Skeletal muscle cell (primary cell): ENCODE data around the gene MED25.
A peak's percentile ranks its signal among the peaks of the same experiment; 100 is the strongest.

ENCODE experiments used
- DNase-seq: peaks from one replicate; pipeline ENCODE4 v3.0.0-alpha.2; 2010; ENCODE audit warnings: low read depth
- H3K4me3 ChIP-seq: 2 replicates; pipeline ENCODE4 v1.5.1; 2011; ENCODE audit warnings: low read depth, mild to moderate bottlenecking, control low read depth, low read length, moderate library complexity

Gene MED25

DNA sequence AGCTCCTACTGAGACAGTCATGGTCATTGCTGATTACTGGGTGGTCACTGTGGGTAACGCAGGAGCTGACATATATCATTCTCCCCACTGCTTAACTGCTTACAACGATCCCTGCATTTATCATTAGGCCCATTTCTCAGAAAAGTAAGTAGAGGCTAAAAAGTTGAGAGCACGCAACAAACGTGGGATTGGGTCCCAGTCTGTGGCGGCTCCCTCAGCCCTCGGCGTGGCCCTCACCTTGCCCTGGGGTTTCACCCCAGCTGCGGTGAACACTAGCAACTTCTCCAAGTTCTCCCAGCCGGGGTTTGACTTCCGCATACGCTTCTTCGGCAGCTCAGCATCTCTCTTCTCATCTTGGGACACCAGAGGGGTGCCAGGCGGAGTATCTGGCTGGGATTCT is 46.8 kb downstream of the MED25 start:
- DNase-seq: no peak
- H3K4me3 ChIP-seq: no peak overlapping the region

- peak; percentile 72 for DNase-seq
- H3K4me3 ChIP-seq: peak within 1 kb of the TSS; percentile 88
These were observed 49.1 kb downstream of the MED25 start, which contains the start of gene PNKP for GRCh38 chr19:49866933-49867782. Gene PNKP, minus strand, starts transcription at chr19:49867576. Its CDS starts 372 bp downstream, at chr19:49867204.

GRCh38 chr19:49869009-49869483 is 51.0 kb downstream of the MED25 start:
- peak overlapping the region; percentile 46 for H3K4me3 ChIP-seq
- DNase-seq: no peak

DNA sequence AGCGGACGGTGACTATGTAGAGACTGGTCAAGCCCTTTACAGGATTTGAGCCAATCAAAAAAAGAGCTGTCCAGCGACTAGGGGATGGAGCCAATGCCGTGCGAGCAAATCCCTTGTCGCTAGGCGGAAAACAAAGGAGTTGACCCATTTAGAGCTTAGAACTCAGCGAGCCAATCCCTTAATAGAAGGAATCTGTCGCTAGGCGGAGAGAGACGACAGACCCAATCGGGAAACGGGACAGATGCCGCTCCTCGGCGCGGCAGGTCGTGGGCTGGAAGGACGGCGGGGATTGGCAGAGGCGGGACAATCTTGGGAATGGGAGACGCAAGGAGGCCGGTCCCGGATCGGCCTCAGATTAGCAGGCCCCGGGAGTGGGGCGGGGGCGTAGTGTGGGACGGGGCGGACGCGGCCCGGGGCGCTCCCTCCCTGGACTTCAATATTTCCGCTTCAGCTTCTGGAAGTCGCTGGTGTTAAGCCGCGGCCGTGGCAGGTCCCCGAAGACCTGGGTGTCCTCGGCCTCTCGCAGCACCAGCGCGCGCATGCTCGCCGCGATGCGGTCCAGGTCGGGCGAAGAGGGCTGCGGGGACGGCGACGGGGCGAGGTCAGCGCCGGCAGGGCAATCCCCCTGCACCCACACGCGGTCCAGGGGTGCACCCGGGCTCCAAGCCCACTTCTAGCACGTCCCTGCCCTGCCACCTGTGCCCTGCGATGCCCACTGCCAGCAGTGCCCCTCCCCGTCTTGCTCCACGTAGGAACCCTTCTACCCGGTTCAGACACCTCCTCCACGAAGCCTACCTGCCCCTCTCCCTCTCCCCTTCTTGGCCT is 51.6 kb downstream of the MED25 start:
- peak overlapping the region; percentile 54 for H3K4me3 ChIP-seq
- peak; percentile 99 for DNase-seq

DNA sequence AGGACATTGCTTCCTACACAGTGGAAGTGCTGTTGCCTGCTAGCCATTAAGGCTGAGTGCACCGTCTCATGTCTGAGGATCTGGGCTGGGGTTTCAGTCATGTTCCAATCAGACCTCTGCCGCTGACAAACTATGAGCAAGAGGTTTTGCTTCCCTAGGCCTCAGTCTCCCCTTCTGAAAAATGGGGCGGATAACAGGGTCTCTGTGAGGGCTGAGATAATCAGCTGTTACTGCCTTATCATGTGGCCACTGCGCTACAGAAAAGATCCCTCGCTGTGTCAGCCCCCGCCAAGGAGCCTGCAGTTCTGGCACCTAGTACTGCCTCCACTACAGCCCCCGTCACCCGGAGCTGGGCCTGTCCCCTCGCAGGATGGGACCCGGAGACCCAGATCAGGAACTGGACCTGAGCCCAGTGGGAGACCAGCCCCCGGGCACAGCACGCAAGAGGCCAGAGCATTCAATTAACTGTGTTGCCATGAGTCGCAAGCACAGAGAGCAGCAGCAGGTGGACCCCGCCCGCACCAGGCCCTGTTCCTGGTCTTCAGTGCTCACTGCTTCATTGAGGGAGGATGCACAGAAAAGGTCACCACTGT is 52.3 kb downstream of the MED25 start:
- peak overlapping the region; percentile 54 for H3K4me3 ChIP-seq
- DNase-seq: no peak

- DNase-seq: no peak
- H3K4me3 ChIP-seq: no peak overlapping the region
These were observed 53.4 kb downstream of the MED25 start for GRCh38 chr19:49871349-49871985.

DNA sequence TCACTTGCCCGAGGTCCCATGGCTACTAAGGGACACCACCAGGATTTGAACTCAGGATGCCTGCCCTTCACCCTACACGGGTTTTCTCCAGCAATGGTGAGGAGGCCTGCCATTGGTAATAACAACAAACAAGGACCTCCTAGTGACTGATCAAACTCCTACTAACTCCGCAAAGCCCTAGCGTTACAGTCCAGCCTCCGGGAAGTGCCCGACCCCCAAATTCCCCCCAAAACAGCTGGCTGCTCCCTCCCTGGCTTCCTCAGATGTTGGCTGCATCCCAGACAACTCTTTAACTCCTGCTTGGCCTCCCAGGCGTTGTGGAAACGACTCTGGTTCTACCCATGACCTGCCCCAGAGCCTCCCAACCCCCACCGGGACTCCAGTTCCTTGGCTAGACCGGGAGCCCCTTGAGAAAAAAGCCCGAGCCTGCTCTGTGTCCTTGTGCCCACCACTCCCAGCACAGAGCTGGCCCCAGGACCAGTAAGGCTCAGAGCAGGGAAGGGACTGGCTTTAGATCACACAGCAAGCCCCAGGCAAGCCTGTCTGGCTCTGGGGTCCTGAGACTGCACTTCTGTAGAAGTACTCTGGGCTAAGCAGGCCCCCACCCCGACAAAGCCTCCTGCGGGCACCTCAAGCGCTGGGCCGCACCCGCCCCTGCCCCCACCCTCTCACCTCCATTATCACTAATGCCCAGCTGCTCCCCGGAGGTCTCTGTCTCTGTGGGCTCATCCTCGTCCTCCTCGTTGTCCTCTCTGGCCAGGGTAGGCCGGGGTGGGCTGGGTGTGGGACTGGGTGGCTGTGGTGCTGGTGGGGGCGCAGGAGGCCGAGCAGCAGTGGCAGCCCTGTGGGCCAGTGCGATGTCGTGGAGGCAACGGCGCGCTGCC is 54.4 kb downstream of the MED25 start:
- no peak overlapping the region for H3K4me3 ChIP-seq
- no peak for DNase-seq

DNA sequence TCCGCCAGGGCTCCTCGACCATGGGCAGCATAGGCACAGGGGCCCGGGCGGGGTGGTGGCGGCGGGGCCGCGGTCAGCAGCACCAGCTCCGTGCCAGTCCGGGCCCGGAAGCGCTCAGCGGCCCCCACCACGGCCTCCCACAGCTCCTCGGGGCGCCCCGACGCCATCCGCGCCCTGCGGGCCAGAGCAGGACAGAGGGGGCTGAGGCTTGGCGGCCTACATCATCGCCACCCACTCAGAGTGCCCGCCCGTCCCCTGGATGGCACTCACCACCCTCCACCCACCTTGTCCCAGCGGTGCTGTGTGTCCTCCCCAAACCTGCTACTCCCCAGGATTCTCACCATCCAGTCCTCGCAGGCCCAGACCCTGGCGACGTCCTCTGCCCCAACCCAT is 55.0 kb downstream of the MED25 start:
- H3K4me3 ChIP-seq: no peak overlapping the region
- DNase-seq: no peak

DNA sequence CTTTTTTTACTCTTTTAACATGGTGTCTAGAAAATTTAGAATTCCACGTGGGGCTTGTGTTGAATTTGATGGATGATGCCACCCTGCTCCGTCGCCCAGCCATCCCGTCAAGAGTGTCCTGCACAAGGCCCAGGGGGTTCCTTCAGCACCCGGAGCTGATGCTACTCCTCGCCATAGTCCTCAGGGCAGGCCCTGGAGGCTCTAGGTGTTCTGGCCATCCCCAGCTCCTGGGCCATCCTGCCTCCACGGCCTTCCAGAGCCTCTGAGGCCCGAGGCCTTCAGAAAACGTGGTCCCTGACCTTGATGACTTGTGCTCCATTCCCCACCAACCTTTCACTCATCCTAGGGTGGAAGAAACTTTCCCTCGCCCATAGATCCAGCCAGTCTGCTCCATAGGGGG is 55.7 kb downstream of the MED25 start:
- H3K4me3 ChIP-seq: no peak overlapping the region
- DNase-seq: no peak

- DNase-seq: no peak
- peak overlapping the region; percentile 66 for H3K4me3 ChIP-seq
These were observed 56.5 kb downstream of the MED25 start for GRCh38 chr19:49874503-49875157.

DNA sequence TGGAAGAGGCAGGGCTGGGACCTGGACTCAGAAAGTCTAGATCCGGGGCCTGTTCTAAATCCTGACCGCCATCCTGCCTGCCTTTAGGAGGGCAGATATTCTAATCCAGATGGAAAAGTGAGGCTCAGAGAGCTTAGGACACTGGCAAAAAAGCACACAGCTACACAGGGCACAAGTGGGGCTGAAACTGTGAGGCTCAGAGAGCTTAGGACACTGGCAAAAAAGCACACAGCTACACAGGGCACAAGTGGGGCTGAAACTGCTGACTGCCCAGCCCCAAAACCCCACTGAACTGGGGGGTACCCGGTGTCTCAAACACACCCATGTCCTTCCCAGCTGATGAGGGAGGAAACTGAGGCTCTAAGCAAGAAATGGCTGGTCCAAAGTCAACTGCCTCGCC is 57.1 kb downstream of the MED25 start:
- peak overlapping the region; percentile 66 for H3K4me3 ChIP-seq
- no peak for DNase-seq

DNA sequence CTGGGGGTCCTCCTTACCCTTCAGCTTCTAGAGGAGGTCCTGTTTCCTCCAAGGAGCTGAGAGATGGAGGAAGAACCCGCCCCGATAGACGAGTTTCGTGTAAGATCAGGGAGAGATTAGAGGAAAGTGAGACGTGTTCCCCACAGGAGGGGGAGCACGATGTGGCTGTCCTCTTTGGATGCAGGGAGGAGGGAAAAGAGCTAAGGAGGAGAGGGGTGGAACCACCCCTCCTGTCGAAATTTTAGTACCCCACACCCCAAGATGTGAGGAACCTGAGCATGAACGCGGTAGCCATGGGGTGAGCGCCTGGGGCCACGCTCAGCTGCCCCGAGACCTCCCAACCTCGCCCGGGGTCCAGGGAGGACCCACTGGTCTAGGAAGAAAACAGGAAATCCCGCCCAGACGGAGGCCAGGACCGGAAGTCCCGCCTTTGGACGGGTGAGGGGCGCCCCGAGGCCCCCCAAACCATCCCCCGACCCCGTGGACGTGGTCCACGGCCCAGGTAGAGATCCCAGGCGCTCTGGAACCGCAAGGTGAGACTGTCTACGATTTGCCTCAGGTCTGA is 57.9 kb downstream of the MED25 start:
- DNase-seq: no peak
- H3K4me3 ChIP-seq: peak overlapping the region; percentile 66

GRCh38 chr19:49876422-49877019 is 58.4 kb downstream of the MED25 start:
- DNase-seq: peak; percentile 97
- peak overlapping the region; percentile 66 for H3K4me3 ChIP-seq

- peak; percentile 100 for DNase-seq
- peak within 1 kb of the TSS; percentile 66 for H3K4me3 ChIP-seq
These were observed 59.2 kb downstream of the MED25 start, which contains the start of the genes AKT1S1 and TBC1D17 for GRCh38 chr19:49877020-49877878. Gene AKT1S1, minus strand, starts transcription at chr19:49877355. Its CDS starts 4,060 bp downstream, at chr19:49873295. Gene TBC1D17, plus strand, starts transcription at chr19:49877702. Its CDS starts 22 bp downstream, at chr19:49877724.

- peak; percentile 95 for DNase-seq
- peak overlapping the region; percentile 66 for H3K4me3 ChIP-seq
These were observed 60.0 kb downstream of the MED25 start for GRCh38 chr19:49877879-49878743.

- peak overlapping the region; percentile 66 for H3K4me3 ChIP-seq
These were observed 60.6 kb downstream of the MED25 start for GRCh38 chr19:49878744-49879070.

More at GRCh38 chr19:49878744-49879070, 60.6 kb downstream of the MED25 start:
- DNase-seq: no peak
